Measurements from ENCODE around the gene ZC3H13.

DNA sequence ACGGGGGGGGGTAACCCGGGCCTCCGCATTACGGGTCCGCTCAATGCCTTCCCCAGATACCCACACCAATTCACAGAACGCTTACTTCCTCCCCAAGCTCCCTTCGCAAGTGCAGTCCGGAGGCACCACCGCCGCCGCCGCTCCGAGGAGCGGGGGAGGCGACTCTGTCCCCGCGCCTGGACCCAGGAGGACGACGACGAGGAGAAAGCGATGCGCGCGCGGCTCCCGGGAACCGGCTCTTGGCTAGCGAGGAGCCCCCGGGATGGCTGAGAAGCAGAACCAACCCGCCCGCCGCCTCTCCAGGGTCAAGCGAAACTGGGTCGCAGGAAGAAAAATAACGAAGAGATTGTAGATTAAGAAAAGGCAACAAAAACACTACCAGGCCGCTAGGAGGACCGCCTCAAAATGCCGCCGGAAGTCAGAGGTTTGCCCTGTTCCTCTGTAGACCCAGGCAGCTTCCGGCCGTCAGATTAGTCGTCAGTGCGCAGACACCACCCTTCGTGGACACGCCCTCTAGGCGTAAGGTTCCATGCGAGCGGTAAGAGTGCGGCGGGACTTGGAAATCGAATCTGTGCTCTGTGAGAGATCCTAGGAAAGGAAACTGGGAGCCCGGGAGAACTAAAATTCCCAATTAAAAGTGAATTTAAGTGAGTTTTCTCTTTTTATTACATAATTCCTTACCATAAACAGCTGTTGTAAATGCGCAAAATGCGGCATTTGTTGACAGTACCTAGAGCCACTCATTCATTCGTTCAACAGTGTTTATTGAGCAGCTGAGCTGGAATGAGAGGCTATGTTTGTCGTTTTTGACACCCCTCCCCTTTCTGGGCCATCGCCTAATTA lies at the start of gene ZC3H13:
- peak in 2 of 3 experiments; percentile 11 to 48; a peak in 2 of 4 replicates for TF ChIP-seq CTCF (IDR thresholded peaks at IDR 0.05; ENCODE audit: control extremely low read depth in 1 of 3, insufficient read depth in 1 of 3, low read depth in 1 of 3, low read length in 3 of 3)
- TF ChIP-seq, protein P1, sequence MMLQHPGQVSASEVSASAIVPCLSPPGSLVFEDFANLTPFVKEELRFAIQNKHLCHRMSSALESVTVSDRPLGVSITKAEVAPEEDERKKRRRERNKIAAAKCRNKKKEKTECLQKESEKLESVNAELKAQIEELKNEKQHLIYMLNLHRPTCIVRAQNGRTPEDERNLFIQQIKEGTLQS (IDR thresholded peaks at IDR 0.05; ENCODE audit: insufficient read depth, low read depth, low read length): 0 out of 2 replicates have a peak, but pooled peaks have one; percentile 41
- TF ChIP-seq USF2 (IDR thresholded peaks at IDR 0.05; ENCODE audit: low read length): no peak
- peak; percentile 93 for TF ChIP-seq POLR2AphosphoS5 (IDR thresholded peaks at IDR 0.05; ENCODE audit: low read depth, low read length)
- TF ChIP-seq TAF1 (IDR thresholded peaks at IDR 0.05; ENCODE audit: low read depth, low read length): peak; percentile 93
- TF ChIP-seq JUND (IDR thresholded peaks at IDR 0.05; ENCODE audit: low read length): no peak
- no peak for TF ChIP-seq EZH2 (IDR thresholded peaks at IDR 0.05; ENCODE audit: low read depth, low read length, severe bottlenecking)

All from H1 (cell line).